GM19025 (cell line): ENCODE measurements around the gene RFX6.

Source experiments
- ATAC-seq: cut with Tn5 transposase; IDR thresholded peaks from one replicate; pipeline ENCODE4 v1.9.1; 2021; ENCODE audit warnings: mild to moderate bottlenecking, low read depth, moderate library complexity; ENCODE audit not compliant: unreplicated experiment

Gene RFX6

DNA sequence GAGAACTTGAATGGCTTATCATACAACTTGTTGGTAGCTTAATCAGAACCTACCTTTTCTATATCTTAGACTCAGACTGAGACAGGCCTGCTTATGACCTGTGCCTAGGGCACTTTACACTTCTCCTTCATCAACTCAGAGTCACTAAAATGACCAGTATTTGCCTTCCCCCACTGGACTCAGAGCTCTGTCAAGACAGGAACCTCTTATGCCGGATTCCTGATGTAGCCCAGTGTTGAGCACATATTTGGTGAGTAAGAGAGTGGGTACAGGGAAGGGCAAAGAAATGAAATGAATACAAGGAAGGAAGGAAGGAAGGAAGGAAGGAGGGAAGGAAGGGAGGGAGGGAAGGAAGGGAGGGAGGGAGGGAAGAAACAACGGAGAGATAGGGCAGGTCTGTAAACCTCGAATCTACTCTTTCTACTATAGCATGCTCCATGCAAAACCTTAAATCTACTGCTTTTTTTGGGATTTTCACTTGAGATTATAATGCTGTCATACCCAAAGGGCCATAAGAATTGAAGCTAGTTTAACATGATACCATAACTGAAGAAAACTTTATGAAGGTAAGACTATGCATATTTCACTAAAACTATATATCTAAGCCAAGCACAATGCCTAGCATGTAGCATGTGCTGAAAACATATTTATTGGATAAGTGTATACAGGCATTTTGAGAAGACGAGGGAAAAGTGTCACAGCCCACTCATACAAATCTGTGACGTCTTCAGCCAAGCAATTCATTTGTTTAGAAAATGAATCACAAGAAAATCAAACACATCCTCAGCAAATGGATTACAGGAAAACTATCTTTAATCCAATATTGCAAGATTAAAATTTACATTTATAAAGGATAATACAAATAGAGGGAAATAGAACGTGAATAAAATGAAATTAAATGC is 89.9 kb downstream of the RFX6 start:
- ATAC-seq: no peak

GRCh38 chr6:116969211-116969863 is 92.3 kb downstream of the RFX6 start:
- peak; percentile 77 for ATAC-seq

- no peak for ATAC-seq
Measured at GRCh38 chr6:116971959-116972358, 94.9 kb downstream of the RFX6 start.

DNA sequence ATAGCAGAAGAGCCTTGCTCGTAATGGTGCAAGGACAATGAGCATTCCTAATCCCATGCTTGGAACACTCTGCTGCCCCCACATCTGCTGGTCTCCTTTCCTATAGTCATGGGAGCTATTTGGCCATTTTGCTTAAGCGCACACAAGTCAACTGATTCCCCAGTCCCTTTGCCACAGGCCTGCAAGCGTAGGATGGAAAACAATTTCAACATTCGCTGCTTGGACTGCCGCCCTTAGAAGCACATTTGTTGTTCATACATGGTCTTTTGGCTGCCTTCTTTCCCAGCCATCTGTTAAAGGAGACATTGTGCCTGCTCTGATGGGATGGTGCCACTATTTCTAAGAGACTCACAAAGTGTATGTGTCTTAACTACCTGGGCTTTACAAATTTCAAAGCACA is 96.9 kb downstream of the RFX6 start:
- no peak for ATAC-seq

- ATAC-seq: no peak
Measured at GRCh38 chr6:116974526-116975316, 97.7 kb downstream of the RFX6 start.

GRCh38 chr6:116975600-116975999 is 98.6 kb downstream of the RFX6 start:
- no peak for ATAC-seq

DNA sequence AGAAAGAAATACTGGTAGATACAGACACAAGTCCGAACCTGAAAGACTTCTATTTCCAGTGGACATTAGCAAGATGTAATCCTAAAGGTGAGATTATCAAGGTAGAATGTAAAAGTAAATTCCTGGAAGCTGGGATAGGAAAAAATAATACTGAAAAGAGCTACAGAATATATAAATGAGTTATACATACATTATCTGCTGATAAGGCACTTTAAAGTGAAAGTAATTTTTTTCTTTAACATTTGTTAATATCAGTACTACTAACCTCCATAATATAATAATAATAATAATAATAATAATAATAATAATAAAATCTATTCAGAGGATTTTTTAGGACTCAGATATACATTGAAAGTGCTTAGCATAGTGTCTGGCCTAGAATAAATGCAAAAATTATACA is 102.5 kb downstream of the RFX6 start:
- no peak for ATAC-seq
